ENCODE data around the gene CBFB.
"Not testable (repeated sequence)": the region's sequence is repeated elsewhere in the genome, so short reads cannot be mapped to it uniquely, and the experiment has no call there.

Gene CBFB

GRCh38 chr16:67040166-67040565 is 11.2 kb downstream of the CBFB start:
- in situ Hi-C loops (cut with MboI; ENCODE audit: low sequenced_read_pairs), result no loop called here
- H3K9me3 ChIP-seq, result no peaks in the 10 kb centered on the region
- peaks cover 30% of the 10 kb centered on the region for H3K36me3 ChIP-seq (replicated peaks)
- H3K4me3 ChIP-seq, result no peak overlapping the region
- no peak for DNase-seq (ENCODE audit: low spot score in 2 of 2)
- no peaks in the 10 kb centered on the region for H3K27me3 ChIP-seq (ENCODE audit: low read depth)
- H3K4me1 ChIP-seq, result peaks cover 17% of the 10 kb centered on the region

- H3K9me3 ChIP-seq, result no peaks in the 10 kb centered on the region
- H3K27me3 ChIP-seq (ENCODE audit: low read depth), result no peaks in the 10 kb centered on the region
- no peak overlapping the region for H3K4me3 ChIP-seq
- DNase-seq (ENCODE audit: low spot score in 2 of 2), result no peak
- peaks cover 32% of the 10 kb centered on the region for H3K36me3 ChIP-seq (replicated peaks)
- H3K4me1 ChIP-seq, result peaks cover 11% of the 10 kb centered on the region
- in situ Hi-C loops (cut with MboI; ENCODE audit: low sequenced_read_pairs), result no loop called here
These were observed 12.0 kb downstream of the CBFB start for GRCh38 chr16:67040906-67041305.

- in situ Hi-C loops (cut with MboI; ENCODE audit: low sequenced_read_pairs); H3K9me3 ChIP-seq: not testable (repeated sequence)
- H3K36me3 ChIP-seq (replicated peaks), result peaks cover 35% of the 10 kb centered on the region
These were observed 12.6 kb downstream of the CBFB start for GRCh38 chr16:67041520-67041919.

GRCh38 chr16:67043420-67043819 is 14.5 kb downstream of the CBFB start:
- Histone ChIP-seq H3K4me3 (no peak overlapping the region), H3K27me3 (ENCODE audit: low read depth) (no peaks in the 10 kb centered on the region), H3K36me3 (replicated peaks) (peaks cover 21% of the 10 kb centered on the region), H3K4me1 (peaks cover 6% of the 10 kb centered on the region; the same call in 1 of the 2 replicates), H3K9me3 (no peaks in the 10 kb centered on the region)
- in situ Hi-C loops (cut with MboI; ENCODE audit: low sequenced_read_pairs), result no loop called here
- no peak for DNase-seq (ENCODE audit: low spot score in 2 of 2)

More at GRCh38 chr16:67041520-67041919, 12.6 kb downstream of the CBFB start:
- not testable (repeated sequence) for H3K27me3 ChIP-seq (ENCODE audit: low read depth); H3K4me1 ChIP-seq; H3K4me3 ChIP-seq; DNase-seq (ENCODE audit: low spot score in 2 of 2)

GRCh38 chr16:67050796-67051195 is 21.8 kb downstream of the CBFB start:
- Histone ChIP-seq H3K4me1 (no peaks in the 10 kb centered on the region), H3K4me3 (no peak overlapping the region), H3K9me3 (no peaks in the 10 kb centered on the region), H3K36me3 (replicated peaks) (peaks cover 12% of the 10 kb centered on the region), H3K27me3 (ENCODE audit: low read depth) (no peaks in the 10 kb centered on the region)
- in situ Hi-C loops (cut with MboI; ENCODE audit: low sequenced_read_pairs), result no loop called here
- no peak for DNase-seq (ENCODE audit: low spot score in 2 of 2)

DNA sequence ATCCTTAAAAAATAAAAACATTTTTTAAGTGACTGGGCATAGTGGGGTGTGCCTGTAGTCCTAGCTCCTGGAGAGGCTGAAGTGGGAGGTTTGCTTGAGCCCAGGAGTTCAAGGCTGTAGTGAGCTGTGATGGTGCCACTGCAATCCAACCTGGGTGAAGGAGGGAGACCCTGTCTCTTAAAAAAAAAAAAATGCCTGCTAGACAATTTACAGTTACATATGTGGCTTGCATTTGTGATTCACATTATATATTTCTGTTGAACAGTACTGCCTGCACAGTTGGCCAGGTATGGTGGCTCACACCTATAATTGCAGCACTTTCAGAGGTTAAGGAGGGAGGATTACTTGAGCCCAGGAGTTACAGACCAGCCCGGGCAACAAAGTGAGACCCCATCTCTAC is 23.4 kb downstream of the CBFB start:
- H3K4me3 ChIP-seq, result no peak overlapping the region
- in situ Hi-C loops (cut with MboI; ENCODE audit: low sequenced_read_pairs), result no loop called here
- no peaks in the 10 kb centered on the region for H3K4me1 ChIP-seq
- H3K36me3 ChIP-seq (replicated peaks), result peaks cover 9% of the 10 kb centered on the region
- H3K9me3 ChIP-seq, result no peaks in the 10 kb centered on the region
- DNase-seq (ENCODE audit: low spot score in 2 of 2), result no peak
- no peaks in the 10 kb centered on the region for H3K27me3 ChIP-seq (ENCODE audit: low read depth)

GRCh38 chr16:67053767-67054334 is 24.9 kb downstream of the CBFB start:
- peaks cover 8% of the 10 kb centered on the region for H3K36me3 ChIP-seq (replicated peaks)
- no peaks in the 10 kb centered on the region for H3K9me3 ChIP-seq
- in situ Hi-C loops (cut with MboI; ENCODE audit: low sequenced_read_pairs), result no loop called here
- no peak overlapping the region for H3K4me3 ChIP-seq
- H3K4me1 ChIP-seq, result no peaks in the 10 kb centered on the region
- DNase-seq (ENCODE audit: low spot score in 2 of 2), result no peak
- no peaks in the 10 kb centered on the region for H3K27me3 ChIP-seq (ENCODE audit: low read depth)

- H3K27me3 ChIP-seq (ENCODE audit: low read depth), result no peaks in the 10 kb centered on the region
- in situ Hi-C loops (cut with MboI; ENCODE audit: low sequenced_read_pairs), result no loop called here
- no peak overlapping the region for H3K4me3 ChIP-seq
- DNase-seq (ENCODE audit: low spot score in 2 of 2), result no peak
- no peaks in the 10 kb centered on the region for H3K9me3 ChIP-seq
- peaks cover 5% of the 10 kb centered on the region; the same call in 1 of the 2 replicates for H3K36me3 ChIP-seq (replicated peaks)
- H3K4me1 ChIP-seq, result no peaks in the 10 kb centered on the region
These were observed 26.0 kb downstream of the CBFB start for GRCh38 chr16:67054901-67055300.

GRCh38 chr16:67055712-67056487 is 27.0 kb downstream of the CBFB start:
- Histone ChIP-seq H3K27me3 (ENCODE audit: low read depth) (no peaks in the 10 kb centered on the region), H3K4me3 (no peak overlapping the region), H3K4me1 (no peaks in the 10 kb centered on the region), H3K9me3 (no peaks in the 10 kb centered on the region), H3K36me3 (replicated peaks) (peaks cover 2% of the 10 kb centered on the region; the same call in 1 of the 2 replicates)
- no peak for DNase-seq (ENCODE audit: low spot score in 2 of 2)
- in situ Hi-C loops (cut with MboI; ENCODE audit: low sequenced_read_pairs), result no loop called here

DNA sequence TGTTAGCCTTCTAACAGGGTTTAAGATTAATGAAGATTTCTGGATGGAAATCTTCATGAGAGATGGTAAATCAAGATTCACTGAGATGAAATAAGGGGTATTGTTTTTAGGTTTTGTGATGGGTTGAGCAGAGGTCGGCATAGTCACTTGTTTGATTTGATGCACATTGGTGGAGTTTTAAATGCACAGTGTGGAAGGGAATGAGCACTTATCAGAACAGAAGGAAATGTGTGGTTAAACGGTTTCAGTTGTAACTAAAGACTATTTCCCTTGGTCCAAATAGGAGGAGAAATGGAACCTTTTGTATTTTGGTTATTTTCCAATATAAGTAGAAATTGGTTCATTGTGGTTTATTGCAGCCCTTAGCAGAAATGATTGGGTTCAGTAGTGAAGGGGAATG is 34.1 kb downstream of the CBFB start:
- no peak overlapping the region for H3K4me3 ChIP-seq
- in situ Hi-C loops (cut with MboI; ENCODE audit: low sequenced_read_pairs), result no loop called here
- H3K27me3 ChIP-seq (ENCODE audit: low read depth), result no peaks in the 10 kb centered on the region
- H3K4me1 ChIP-seq, result no peaks in the 10 kb centered on the region
- no peaks in the 10 kb centered on the region for H3K9me3 ChIP-seq
- H3K36me3 ChIP-seq (replicated peaks), result peaks cover 9% of the 10 kb centered on the region
- no peak for DNase-seq (ENCODE audit: low spot score in 2 of 2)

GRCh38 chr16:67068212-67068753 is 39.3 kb downstream of the CBFB start:
- DNase-seq (ENCODE audit: low spot score in 2 of 2), result no peak
- Histone ChIP-seq H3K36me3 (replicated peaks) (peaks cover 27% of the 10 kb centered on the region), H3K4me3 (no peak overlapping the region)

DNA sequence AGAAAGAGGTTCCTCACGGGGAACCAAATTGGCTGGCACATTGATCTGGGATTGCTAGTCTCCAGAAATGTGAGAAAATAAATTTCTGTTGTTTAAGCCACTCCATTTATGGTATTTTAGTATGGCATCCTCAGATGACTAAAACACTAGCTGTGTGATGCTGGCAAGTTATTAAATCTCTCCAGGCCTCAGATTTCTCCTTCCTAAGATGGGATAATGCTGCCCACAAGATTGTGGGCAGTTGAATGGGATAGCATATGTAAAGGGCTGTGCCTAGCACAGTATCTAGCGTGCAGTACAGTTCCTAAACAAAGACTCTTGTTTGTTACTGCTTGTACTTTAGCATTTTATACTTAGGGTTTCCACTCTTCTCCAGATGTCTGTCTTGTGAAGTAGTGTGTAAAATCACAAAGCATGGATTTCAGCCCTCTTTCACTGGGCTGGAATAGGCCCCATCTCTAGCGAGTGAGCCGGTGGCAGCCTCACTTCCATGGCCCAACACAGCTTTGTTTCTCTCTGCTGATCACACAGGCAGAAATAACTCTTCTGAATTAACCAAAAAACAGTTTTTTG is 42.6 kb downstream of the CBFB start:
- DNase-seq (ENCODE audit: low spot score in 2 of 2), result no peak
- no peaks in the 10 kb centered on the region for H3K9me3 ChIP-seq
- peaks cover 38% of the 10 kb centered on the region for H3K36me3 ChIP-seq (replicated peaks)
- no peaks in the 10 kb centered on the region for H3K4me1 ChIP-seq
- H3K4me3 ChIP-seq, result no peak overlapping the region
- H3K27me3 ChIP-seq (ENCODE audit: low read depth), result no peaks in the 10 kb centered on the region
- in situ Hi-C loops (cut with MboI; ENCODE audit: low sequenced_read_pairs), result no loop called here

More at GRCh38 chr16:67068212-67068753, 39.3 kb downstream of the CBFB start:
- in situ Hi-C loops (cut with MboI; ENCODE audit: low sequenced_read_pairs), result no loop called here
- H3K27me3 ChIP-seq (ENCODE audit: low read depth), result no peaks in the 10 kb centered on the region
- H3K4me1 ChIP-seq, result no peaks in the 10 kb centered on the region
- no peaks in the 10 kb centered on the region for H3K9me3 ChIP-seq

- Histone ChIP-seq H3K36me3 (replicated peaks) (peaks cover 20% of the 10 kb centered on the region), H3K27me3 (ENCODE audit: low read depth) (no peaks in the 10 kb centered on the region)
- in situ Hi-C loops (cut with MboI; ENCODE audit: low sequenced_read_pairs), result no loop called here
These were observed 46.4 kb downstream of the CBFB start for GRCh38 chr16:67075331-67075730.

DNA sequence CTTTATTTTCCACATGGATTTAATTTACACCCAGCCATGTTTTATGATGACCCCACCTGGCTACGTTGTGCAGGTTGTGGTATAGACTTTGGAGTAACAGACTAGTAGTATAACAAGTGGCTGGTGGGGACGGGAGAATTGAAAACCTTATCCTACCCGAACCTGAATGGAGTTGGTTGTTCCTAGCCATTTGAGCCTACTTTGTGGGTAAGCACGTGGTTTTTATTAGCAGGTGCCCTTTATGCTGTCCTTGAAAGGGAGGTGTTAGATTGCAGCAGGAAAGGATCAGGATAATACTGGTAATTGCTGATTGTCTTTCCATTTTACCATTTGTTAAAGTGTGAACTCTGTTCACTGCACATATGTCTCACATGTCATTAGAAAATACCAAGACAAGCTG is 48.9 kb downstream of the CBFB start:
- peaks cover 12% of the 10 kb centered on the region for H3K36me3 ChIP-seq (replicated peaks)
- H3K27me3 ChIP-seq (ENCODE audit: low read depth), result no peaks in the 10 kb centered on the region
- in situ Hi-C loops (cut with MboI; ENCODE audit: low sequenced_read_pairs), result no loop called here
- DNase-seq (ENCODE audit: low spot score in 2 of 2), result no peak
- no peaks in the 10 kb centered on the region; the same call in none of the 2 replicates for H3K4me1 ChIP-seq
- no peaks in the 10 kb centered on the region for H3K9me3 ChIP-seq
- H3K4me3 ChIP-seq, result no peak overlapping the region

More at GRCh38 chr16:67075331-67075730, 46.4 kb downstream of the CBFB start:
- DNase-seq (ENCODE audit: low spot score in 2 of 2), result no peak
- H3K9me3 ChIP-seq, result no peaks in the 10 kb centered on the region
- H3K4me1 ChIP-seq, result no peaks in the 10 kb centered on the region; the same call in none of the 2 replicates
- no peak overlapping the region for H3K4me3 ChIP-seq

All from HAP-1 (cell line).